Pancreas (tissue), 10 donors: Measurements from ENCODE around the gene KLHL18. TPM values are rescaled to one million over a fixed set of nuclear protein-coding genes. Genes with fewer than 3 reads are reported as not detected.

Experiments used
- ATAC-seq, 4 donors: fragments of 200-7000 bp; cut with Tn5 transposase; one replicate each; pipeline versions ENCODE4 v1.8.0 to v1.9.1; 2020; ENCODE audit warnings: mild to moderate bottlenecking in 4 of 4, moderate library complexity in 4 of 4
- DNase-seq, 6 donors: peaks; one replicate each; pipeline ENCODE4 v3.0.0-alpha.2; 2020
- FAIRE-seq: peaks from 2 replicates; lab custom pipeline; 2012; peaks lifted over from hg19 to GRCh38; lab: Jason Lieb, UNC
- H3K27ac ChIP-seq, 4 donors: fragments of 200-600 bp; sonication (generic); 1 replicate in 3 of 4; 2 replicates in 1 of 4; pipeline versions ENCODE4 v1.5.0 to v1.8.0; 2020
- H3K27me3 ChIP-seq, 4 donors: fragments of 200-600 bp; one replicate each; pipeline ENCODE4 v1.8.0; 2021
- H3K36me3 ChIP-seq, 3 donors: fragments of 200-600 bp; sonication (generic) in 1 of 3; one replicate each; pipeline versions ENCODE4 v1.5.0 to v1.8.0; 2020 to 2021
- H3K4me1 ChIP-seq, 3 donors: fragments of 200-600 bp; one replicate each; pipeline ENCODE4 v1.8.0; 2021
- H3K4me3 ChIP-seq, 4 donors: fragments of 200-600 bp; sonication (generic) in 2 of 4; one replicate each; pipeline versions ENCODE4 v1.5.0 to v1.8.0; 2020 to 2021
- H3K9me3 ChIP-seq, 4 donors: fragments of 200-600 bp; one replicate each; pipeline ENCODE4 v1.8.0; 2021
- CTCF ChIP-seq, 4 donors: fragments of 200-600 bp; sonication (generic) in 3 of 4; IDR thresholded peaks; one replicate each; pipeline versions ENCODE4 v1.5.0 to v1.8.0; 2021; ENCODE audit warnings: antibody characterized with exemption in 4 of 4
- WGBS, 2 donors: extraction: QIAGEN DNeasy Blood & Tissue Kit; methylation state at CpG; one replicate each; pipeline ENCODE4 v1.1.7; 2013; 5-methylcytosine and 5-hydroxymethylcytosine counted together
- intact Hi-C, 3 donors: fragments of 100-400 bp; cut with DNase I; formaldehyde crosslinking; loops; one replicate each; pipeline versions ENCODE4 v1.11.1 to v1.14.2; 2022
- polyA plus RNA-seq, 2 donors: library from polyadenylated mRNA; stranded (reverse); fragments of 200-250 nt; gene quantifications; one replicate each; pipeline ENCODE4 v1.2.3, GENCODE V29; 2013
- total RNA-seq, 6 donors: library from RNA; stranded (reverse); fragmentation: NEBNext Ultra II Directional in 4 of 6; extraction: Animal tissue kit (Norgen Biotek cat#: 25700) in 4 of 6; gene quantifications; one replicate each; pipeline versions ENCODE4 v1.2.1 to v1.2.4, GENCODE V29; 2021 to 2023
- donor health status: healthy with polysubstance abuse.
- donor health status: DM: no; HTN: no; CAD: no; lungs with moderate emphysema.
- donor health status: DM: no; HTN: no; CAD: no.
- donor health status: control.
- donor health status: control.
- donor health status: Bipolar disorder and iron deficiency.
- donor health status: DM: yes; HTN: yes; CAD: no.
- donor health status: DM: no; HTN: no; CAD: no.
- donor health status: DM: no; HTN: no; CAD: no.
- donor health status: DM: yes; HTN: yes; CAD: no.

Gene KLHL18
- total and polyA plus RNA-seq, 8 donors, result 6.1 to 14.5 (median 9.2) TPM

GRCh38 chr3:47273564-47273963 is 9.2 kb upstream of the KLHL18 start:
- WGBS, 2 donors, result 76 to 84% methylated on average over 5 of the region's 5 CpGs
- intact Hi-C loops, result no loop called here

GRCh38 chr3:47274652-47275051 is 8.1 kb upstream of the KLHL18 start:
- TF ChIP-seq CTCF (IDR thresholded peaks at IDR 0.05), result no peak
- intact Hi-C loops, result no loop called here
- Histone ChIP-seq H3K4me1 (no peaks in the 10 kb centered on the region), H3K36me3 (no peaks in the 10 kb centered on the region), H3K27ac (no peak overlapping the region), H3K9me3 (no peaks in the 10 kb centered on the region), H3K4me3 (no peak overlapping the region), H3K27me3 (no peaks in the 10 kb centered on the region)
- DNase-seq, result no peak
- 82 to 93% methylated on average over 2 of the region's 2 CpGs for WGBS, 2 donors
- no peak for FAIRE-seq
- ATAC-seq, result no peak

More at GRCh38 chr3:47273564-47273963, 9.2 kb upstream of the KLHL18 start:
- Histone ChIP-seq H3K9me3 (no peaks in the 10 kb centered on the region), H3K27me3 (no peaks in the 10 kb centered on the region), H3K4me1 (no peaks in the 10 kb centered on the region), H3K4me3 (no peak overlapping the region), H3K36me3 (no peaks in the 10 kb centered on the region), H3K27ac (no peak overlapping the region)
- ATAC-seq, result no peak
- FAIRE-seq, result no peak
- DNase-seq, result no peak
- no peak for TF ChIP-seq CTCF (IDR thresholded peaks at IDR 0.05)

GRCh38 chr3:47276558-47276957 is 6.2 kb upstream of the KLHL18 start:
- Histone ChIP-seq H3K36me3 (no peaks in the 10 kb centered on the region), H3K27me3 (no peaks in the 10 kb centered on the region), H3K4me3 (no peak overlapping the region), H3K4me1 (peaks cover 0 to 7% (median 0%) of the 10 kb centered on the region in 3 donors), H3K27ac (no peak overlapping the region), H3K9me3 (no peaks in the 10 kb centered on the region)
- 64 to 79% methylated on average over 4 of the region's 4 CpGs for WGBS, 2 donors
- TF ChIP-seq CTCF (IDR thresholded peaks at IDR 0.05), result no peak
- no peak for DNase-seq
- intact Hi-C loops, result no loop called here
- no peak for FAIRE-seq
- no peak for ATAC-seq

GRCh38 chr3:47280519-47280918 is 2.2 kb upstream of the KLHL18 start:
- Histone ChIP-seq H3K27ac (no peak overlapping the region), H3K36me3 (no peaks in the 10 kb centered on the region), H3K27me3 (no peaks in the 10 kb centered on the region), H3K4me3 (no peak overlapping the region), H3K4me1 (peaks cover 0 to 12% (median 0%) of the 10 kb centered on the region in 3 donors), H3K9me3 (no peaks in the 10 kb centered on the region)
- ATAC-seq (no peak), FAIRE-seq (no peak), DNase-seq (no peak)
- intact Hi-C loops, result no loop called here
- WGBS, 2 donors, result 91 to 93% methylated on average over 5 of the region's 5 CpGs
- no peak for TF ChIP-seq CTCF (IDR thresholded peaks at IDR 0.05)

GRCh38 chr3:47283193-47283537 is 421 bp downstream of the KLHL18 start:
- intact Hi-C loops, result no loop called here
- DNase-seq (peak in 4 of 6 donors; percentile 33 to 63 (median 46)), FAIRE-seq (no peak), ATAC-seq (peak in 3 of 4 donors; percentile 0 to 20 (median 14))
- no peaks in the 10 kb centered on the region for H3K9me3 ChIP-seq
- H3K36me3 ChIP-seq, result no peaks in the 10 kb centered on the region
- TF ChIP-seq CTCF (IDR thresholded peaks at IDR 0.05), result no peak
- H3K4me3 ChIP-seq, result peak overlapping the region; percentile 67 to 93 (median 68)
- no peaks in the 10 kb centered on the region for H3K27me3 ChIP-seq
- peak overlapping the region; percentile 94 to 99 (median 97) for H3K27ac ChIP-seq
- peaks cover 0 to 12% (median 0%) of the 10 kb centered on the region in 3 donors for H3K4me1 ChIP-seq
- WGBS, 2 donors, result 0 to 1% methylated on average over 10 of the region's 10 CpGs
